Keratinocyte (primary cell): Measurements from ENCODE around the gene TGM5.

Experiments
- EZH2 ChIP-seq: IDR thresholded peaks from one replicate; pipeline ENCODE4 v1.6.1; 2012; ENCODE audit warnings: inconsistent platforms, mild to moderate bottlenecking, low read length, moderate library complexity
- TF ChIP-seq, protein P1 (sequence below), 3 experiments: IDR thresholded peaks in 1 of 3; conservative IDR thresholded peaks in 1 of 3; optimal IDR thresholded peaks in 1 of 3; 2 replicates in 2 of 3; 3 replicates in 1 of 3; pipeline versions ENCODE3 to v1.5.1; 2011; ENCODE audit warnings: low read length in 3 of 3, mild to moderate bottlenecking in 3 of 3, moderate library complexity in 2 of 3, control low read depth in 1 of 3, inconsistent platforms in 1 of 3; ENCODE audit not compliant: insufficient read depth in 2 of 3; ENCODE audit errors: extremely low read depth in 1 of 3

DNA sequence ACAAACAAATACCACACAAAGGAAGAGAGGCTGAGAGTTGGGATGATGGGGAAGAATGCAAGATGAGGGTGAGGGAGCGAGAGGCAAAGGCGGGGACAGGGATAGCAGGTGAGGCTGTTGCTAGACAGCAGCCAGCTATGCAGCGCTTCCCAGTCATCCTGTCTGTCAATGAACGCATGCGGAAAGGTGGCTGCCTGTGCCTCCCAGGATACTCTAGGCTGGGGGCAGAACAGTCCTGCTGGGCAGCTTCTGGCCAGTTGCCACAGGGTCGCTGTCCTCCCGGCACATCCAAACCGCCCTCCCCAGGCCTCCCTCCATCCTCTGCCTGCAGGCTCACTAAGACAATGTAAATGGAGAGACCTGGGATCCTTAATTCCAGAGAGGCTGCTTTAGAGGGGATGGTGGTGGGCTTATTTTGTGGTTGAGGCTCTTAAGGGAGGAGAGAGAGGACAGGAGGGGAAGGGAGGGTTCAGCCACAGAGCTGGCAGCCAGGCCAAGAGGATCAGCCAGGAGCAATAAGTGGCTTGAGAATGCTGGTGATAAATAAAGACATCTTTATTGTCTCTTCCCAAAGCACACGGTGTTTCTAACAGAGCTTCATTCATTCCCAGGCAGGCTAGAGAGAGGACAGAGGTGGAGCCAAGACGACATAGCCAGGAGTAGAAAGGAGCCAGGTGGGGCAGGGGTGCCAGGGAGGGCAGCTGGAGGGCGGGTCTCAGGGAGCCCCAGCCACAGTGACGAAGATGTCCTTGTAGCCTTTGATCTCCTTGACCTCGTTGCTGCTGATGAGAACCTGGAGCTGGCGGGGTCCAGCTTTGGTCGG is 9.2 kb upstream of the TGM5 start:
- no peak for TF ChIP-seq EZH2
- TF ChIP-seq, protein P1, sequence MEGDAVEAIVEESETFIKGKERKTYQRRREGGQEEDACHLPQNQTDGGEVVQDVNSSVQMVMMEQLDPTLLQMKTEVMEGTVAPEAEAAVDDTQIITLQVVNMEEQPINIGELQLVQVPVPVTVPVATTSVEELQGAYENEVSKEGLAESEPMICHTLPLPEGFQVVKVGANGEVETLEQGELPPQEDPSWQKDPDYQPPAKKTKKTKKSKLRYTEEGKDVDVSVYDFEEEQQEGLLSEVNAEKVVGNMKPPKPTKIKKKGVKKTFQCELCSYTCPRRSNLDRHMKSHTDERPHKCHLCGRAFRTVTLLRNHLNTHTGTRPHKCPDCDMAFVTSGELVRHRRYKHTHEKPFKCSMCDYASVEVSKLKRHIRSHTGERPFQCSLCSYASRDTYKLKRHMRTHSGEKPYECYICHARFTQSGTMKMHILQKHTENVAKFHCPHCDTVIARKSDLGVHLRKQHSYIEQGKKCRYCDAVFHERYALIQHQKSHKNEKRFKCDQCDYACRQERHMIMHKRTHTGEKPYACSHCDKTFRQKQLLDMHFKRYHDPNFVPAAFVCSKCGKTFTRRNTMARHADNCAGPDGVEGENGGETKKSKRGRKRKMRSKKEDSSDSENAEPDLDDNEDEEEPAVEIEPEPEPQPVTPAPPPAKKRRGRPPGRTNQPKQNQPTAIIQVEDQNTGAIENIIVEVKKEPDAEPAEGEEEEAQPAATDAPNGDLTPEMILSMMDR (optimal IDR thresholded peaks at IDR 0.05 in 1 of 3, IDR thresholded peaks at IDR 0.05 in 1 of 3, conservative IDR thresholded peaks at IDR 0.05 in 1 of 3; ENCODE audit: extremely low read depth in 1 of 3, insufficient read depth in 2 of 3, low read length in 3 of 3) = no peak
